KMS-11 (cell line): ENCODE data around the gene MXRA7.

Experiments used
- H2AFZ ChIP-seq: fragments of 200-600 bp; sonication (generic); 2 replicates; pipeline ENCODE4 v1.6.1; 2016; ENCODE audit warnings: antibody characterized with exemption, mixed run types, low read depth
- H3K27ac ChIP-seq: fragments of 200-600 bp; sonication (generic); 2 replicates; pipeline ENCODE4 v1.6.1; 2016; ENCODE audit warnings: mild to moderate bottlenecking, mixed run types
- H3K27me3 ChIP-seq: fragments of 200-600 bp; sonication (generic); 2 replicates; pipeline ENCODE4 v1.6.1; 2017; ENCODE audit warnings: mild to moderate bottlenecking, low read depth, mixed run types, moderate library complexity; ENCODE audit not compliant: insufficient read depth
- H3K36me3 ChIP-seq: fragments of 200-600 bp; sonication (generic); 2 replicates; pipeline ENCODE4 v1.6.1; 2017; ENCODE audit warnings: mild to moderate bottlenecking, mixed run types; ENCODE audit not compliant: insufficient read depth
- H3K4me1 ChIP-seq: fragments of 200-600 bp; sonication (generic); 2 replicates; pipeline ENCODE4 v1.6.1; 2016; ENCODE audit warnings: mild to moderate bottlenecking, low read depth, mixed run types; ENCODE audit not compliant: poor library complexity, severe bottlenecking
- H3K4me2 ChIP-seq: fragments of 200-600 bp; sonication (generic); 2 replicates; pipeline ENCODE4 v1.7.0; 2016; ENCODE audit warnings: mild to moderate bottlenecking, mixed run types
- H3K4me3 ChIP-seq: fragments of 200-600 bp; sonication (generic); IDR thresholded peaks from 2 replicates; pipeline ENCODE4 v1.6.1; 2017; ENCODE audit warnings: low read depth, low read length, mixed read lengths; ENCODE audit not compliant: insufficient read depth
- H3K79me2 ChIP-seq: fragments of 200-600 bp; sonication (generic); 2 replicates; pipeline ENCODE4 v1.6.1; 2016; ENCODE audit warnings: low read depth, mixed run types; ENCODE audit not compliant: insufficient read depth
- H3K9ac ChIP-seq: fragments of 200-600 bp; sonication (generic); 2 replicates; pipeline ENCODE4 v1.6.1; 2016; ENCODE audit warnings: mild to moderate bottlenecking, mixed run types
- H4K20me1 ChIP-seq: fragments of 200-600 bp; sonication (generic); 2 replicates; pipeline ENCODE4 v1.6.1; 2016; ENCODE audit warnings: mild to moderate bottlenecking, mixed run types; ENCODE audit not compliant: insufficient read depth
- TF ChIP-seq, protein P1 (sequence below): fragments of 200-600 bp; sonication (generic); conservative IDR thresholded peaks from 2 replicates; pipeline ENCODE4 v1.6.1; 2017; ENCODE audit warnings: low read depth, mild to moderate bottlenecking, antibody characterized with exemption, low read length, moderate library complexity, mixed read lengths

Gene MXRA7

DNA sequence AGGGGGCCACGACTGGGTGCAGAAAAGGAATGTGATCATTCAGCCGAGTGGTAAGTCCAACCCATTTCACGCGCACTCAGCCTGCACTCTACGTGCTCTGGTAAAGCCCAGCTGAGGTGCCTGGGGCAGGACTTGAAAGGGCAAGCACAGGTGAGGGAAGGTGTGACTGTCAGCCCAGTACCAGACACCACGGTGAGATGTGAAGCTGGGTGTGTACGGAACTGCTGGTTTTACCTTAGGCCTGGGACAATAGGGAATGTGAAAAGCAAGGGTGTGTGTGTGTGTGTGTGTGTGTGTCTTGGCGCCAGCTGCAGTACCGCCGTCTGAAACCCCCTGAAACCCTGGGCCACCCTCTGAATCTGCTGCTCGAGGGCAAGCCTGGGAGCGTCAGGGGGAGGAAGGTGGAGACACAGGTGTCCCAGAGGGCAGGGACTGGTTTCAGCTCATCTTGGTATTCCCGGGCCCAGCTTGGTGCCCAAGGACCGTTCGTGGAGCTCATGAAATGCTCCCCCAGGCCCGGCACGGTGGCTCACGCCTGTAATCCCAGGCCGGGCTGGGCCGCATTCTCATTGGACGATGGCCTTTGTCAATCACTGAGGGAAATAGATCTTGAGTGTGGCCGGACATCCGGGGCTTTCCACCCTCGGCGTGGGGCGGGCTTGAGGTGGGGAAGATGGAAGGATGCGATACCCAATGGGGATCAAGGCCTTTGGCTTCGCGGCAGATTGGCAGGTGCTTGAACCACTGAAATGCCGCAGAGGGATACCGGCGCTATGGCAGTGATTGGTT, 39.4 kb downstream of the MXRA7 start:
- Histone ChIP-seq H3K4me2 (peak overlapping the region; percentile 71), H3K4me1 (peaks cover 19% of the 10 kb centered on the region), H3K27ac (peak overlapping the region; percentile 62; the same call in 1 of the 2 replicates), H3K27me3 (no peaks in the 10 kb centered on the region; the same call in 1 of the 2 replicates), H3K4me3 (no peak overlapping the region), H3K79me2 (no peaks in the 10 kb centered on the region), H3K9ac (peak overlapping the region; percentile 52; the same call in 1 of the 2 replicates), H4K20me1 (no peaks in the 10 kb centered on the region), H3K36me3 (no peaks in the 10 kb centered on the region), H2AFZ (peak overlapping the region; percentile 98)
- TF ChIP-seq, protein P1, sequence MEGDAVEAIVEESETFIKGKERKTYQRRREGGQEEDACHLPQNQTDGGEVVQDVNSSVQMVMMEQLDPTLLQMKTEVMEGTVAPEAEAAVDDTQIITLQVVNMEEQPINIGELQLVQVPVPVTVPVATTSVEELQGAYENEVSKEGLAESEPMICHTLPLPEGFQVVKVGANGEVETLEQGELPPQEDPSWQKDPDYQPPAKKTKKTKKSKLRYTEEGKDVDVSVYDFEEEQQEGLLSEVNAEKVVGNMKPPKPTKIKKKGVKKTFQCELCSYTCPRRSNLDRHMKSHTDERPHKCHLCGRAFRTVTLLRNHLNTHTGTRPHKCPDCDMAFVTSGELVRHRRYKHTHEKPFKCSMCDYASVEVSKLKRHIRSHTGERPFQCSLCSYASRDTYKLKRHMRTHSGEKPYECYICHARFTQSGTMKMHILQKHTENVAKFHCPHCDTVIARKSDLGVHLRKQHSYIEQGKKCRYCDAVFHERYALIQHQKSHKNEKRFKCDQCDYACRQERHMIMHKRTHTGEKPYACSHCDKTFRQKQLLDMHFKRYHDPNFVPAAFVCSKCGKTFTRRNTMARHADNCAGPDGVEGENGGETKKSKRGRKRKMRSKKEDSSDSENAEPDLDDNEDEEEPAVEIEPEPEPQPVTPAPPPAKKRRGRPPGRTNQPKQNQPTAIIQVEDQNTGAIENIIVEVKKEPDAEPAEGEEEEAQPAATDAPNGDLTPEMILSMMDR, result no peak

DNA sequence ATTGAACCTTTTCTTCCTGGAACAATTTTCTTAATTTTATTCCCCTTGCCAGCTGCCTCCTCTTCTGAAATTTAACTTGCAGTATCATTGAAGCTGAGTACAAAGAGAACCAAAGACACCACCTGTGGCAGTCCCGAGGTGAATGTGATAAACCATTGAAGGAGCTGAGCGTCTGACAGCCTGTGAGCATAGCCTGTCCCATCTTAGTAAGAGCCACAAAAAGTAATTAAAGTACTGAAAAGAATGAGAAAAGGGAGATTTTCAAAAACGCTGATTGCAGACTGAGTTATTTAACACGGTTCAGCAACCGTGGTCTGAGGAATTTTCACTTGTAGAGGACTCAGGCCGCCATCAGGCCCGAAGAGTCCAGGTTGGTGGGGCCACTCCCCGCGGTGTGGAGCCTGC, 40.0 kb downstream of the MXRA7 start:
- Histone ChIP-seq H3K4me3 (no peak overlapping the region), H3K4me2 (peak overlapping the region; percentile 71; the same call in 1 of the 2 replicates), H3K27ac (no peak overlapping the region), H3K9ac (no peak overlapping the region), H3K27me3 (no peaks in the 10 kb centered on the region; the same call in 1 of the 2 replicates), H3K79me2 (no peaks in the 10 kb centered on the region), H2AFZ (peak overlapping the region; percentile 98), H3K4me1 (peaks cover 19% of the 10 kb centered on the region), H3K36me3 (no peaks in the 10 kb centered on the region), H4K20me1 (no peaks in the 10 kb centered on the region)
- TF ChIP-seq, protein P1, result no peak

DNA sequence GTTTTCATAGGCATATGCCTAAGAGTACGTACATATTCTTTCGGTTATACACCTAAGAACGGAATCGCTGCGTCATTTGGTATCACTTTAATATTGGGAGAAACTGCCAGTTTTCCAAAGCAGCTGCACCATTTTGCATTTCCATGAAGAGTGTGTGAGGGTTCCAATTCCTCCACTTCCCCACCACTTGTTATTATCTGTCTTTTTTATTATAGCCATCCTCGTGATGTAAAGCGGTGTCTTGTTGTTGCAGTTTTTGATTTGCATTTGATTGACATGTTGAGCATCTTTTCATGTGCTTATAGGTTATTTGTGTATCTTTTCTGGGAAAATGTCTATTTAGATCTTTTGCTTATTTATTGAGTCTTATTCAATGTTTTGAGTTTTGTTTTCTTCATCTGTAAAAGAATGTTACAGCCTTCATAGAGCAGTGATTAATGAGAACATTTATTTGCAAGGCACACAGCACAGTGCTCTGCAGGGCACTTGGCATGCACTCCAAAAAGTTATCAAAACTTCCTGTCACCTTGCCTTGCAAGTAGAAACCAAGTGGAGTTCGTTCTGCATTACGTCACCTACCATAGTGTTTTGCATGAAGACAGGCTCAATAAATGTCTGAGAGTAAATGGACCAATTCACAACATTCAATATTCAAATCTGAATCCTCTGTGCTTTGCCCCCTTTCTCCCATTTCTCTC, 40.6 kb downstream of the MXRA7 start:
- Histone ChIP-seq H3K27me3 (no peaks in the 10 kb centered on the region; the same call in 1 of the 2 replicates), H3K4me1 (peaks cover 19% of the 10 kb centered on the region), H3K4me2 (no peak overlapping the region), H3K36me3 (no peaks in the 10 kb centered on the region), H3K9ac (no peak overlapping the region), H2AFZ (peak overlapping the region; percentile 98; the same call in 1 of the 2 replicates), H4K20me1 (no peaks in the 10 kb centered on the region), H3K79me2 (no peaks in the 10 kb centered on the region), H3K4me3 (no peak overlapping the region), H3K27ac (no peak overlapping the region)
- TF ChIP-seq, protein P1, result no peak

DNA sequence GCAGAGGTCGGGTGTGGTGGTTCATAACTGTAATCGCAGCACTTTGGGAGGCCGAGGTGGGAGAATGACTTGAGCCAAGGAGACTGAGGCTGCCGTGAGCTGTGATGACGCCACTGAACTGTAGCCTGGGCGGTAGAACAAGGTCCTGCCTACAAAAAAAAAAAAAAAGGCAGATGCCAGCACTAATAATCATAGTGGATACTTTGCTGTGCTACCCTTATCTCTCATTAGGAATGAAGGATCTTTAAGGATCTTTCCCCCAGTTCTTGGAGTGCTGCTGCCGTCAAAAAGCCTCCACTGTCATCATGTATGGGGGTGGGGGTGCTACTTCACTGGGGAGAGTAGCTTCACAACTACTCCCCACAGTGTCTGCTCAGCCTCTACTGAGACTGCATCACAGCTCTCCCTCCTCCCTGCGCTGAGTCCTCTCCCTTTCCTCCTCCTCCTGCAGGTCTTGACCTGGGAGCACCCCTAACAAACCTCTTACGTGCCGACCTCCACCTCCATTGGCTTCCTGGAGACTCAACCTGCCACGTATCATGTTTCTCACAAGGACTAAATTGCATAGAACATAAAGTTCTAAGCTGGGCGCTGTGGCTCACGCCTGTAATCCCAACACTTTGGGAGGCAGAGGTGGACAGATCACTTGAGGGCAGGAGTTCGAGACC, 42.8 kb downstream of the MXRA7 start:
- no peak overlapping the region for H3K4me3 ChIP-seq
- no peaks in the 10 kb centered on the region for H3K79me2 ChIP-seq
- TF ChIP-seq, protein P1, result no peak
- no peaks in the 10 kb centered on the region for H3K27me3 ChIP-seq
- no peaks in the 10 kb centered on the region for H4K20me1 ChIP-seq
- H3K4me2 ChIP-seq, result no peak overlapping the region
- no peak overlapping the region for H3K9ac ChIP-seq
- no peak overlapping the region for H2AFZ ChIP-seq
- H3K4me1 ChIP-seq, result peaks cover 13% of the 10 kb centered on the region
- H3K27ac ChIP-seq, result no peak overlapping the region
- no peaks in the 10 kb centered on the region for H3K36me3 ChIP-seq
